Endothelial cell of umbilical vein (primary cell): ENCODE data around the gene OR5B12. TPM values are rescaled to one million over a fixed set of nuclear protein-coding genes. Genes with fewer than 3 reads are reported as not detected.

ENCODE experiments used
- BruUV-seq: library from RNA; stranded (reverse); fragments of 400-500 nt; replicated peaks from 2 replicates; lab custom pipeline; 2021; lab: Mats Ljungman, UMichigan
- CTCF ChIA-PET: fragments of 300-600, 350-600 bp; sonication (Branson Sonifier 250); formaldehyde crosslinking; loops from one replicate; lab custom pipeline; 2021; ENCODE audit warnings: antibody characterized with exemption, inconsistent platforms; lab: Charles Lee
- POLR2A ChIA-PET: fragments of 300-600, 350-600 bp; sonication (Branson Sonifier 250); formaldehyde crosslinking; loops from one replicate; lab custom pipeline; 2021; ENCODE audit warnings: antibody characterized with exemption, inconsistent platforms; lab: Charles Lee
- DNase-seq: peaks from one replicate; pipeline ENCODE4 v3.0.0-alpha.2; 2011; ENCODE audit warnings: low read depth, low spot score
- FAIRE-seq: peaks from 2 replicates; lab custom pipeline; 2011; peaks lifted over from hg19 to GRCh38; lab: Jason Lieb, UNC
- H2AFZ ChIP-seq: 2 replicates; pipeline ENCODE4 v1.6.0; 2012; ENCODE audit warnings: low read depth, low read length, control low read depth, inconsistent platforms
- H3K27ac ChIP-seq: 2 replicates; pipeline ENCODE4 v1.5.1; 2011; ENCODE audit warnings: low read depth, mild to moderate bottlenecking, control low read depth, low read length, moderate library complexity; ENCODE audit not compliant: insufficient read depth
- H3K27me3 ChIP-seq, 2 experiments: 2 replicates each; pipeline versions ENCODE4 v1.6.0 to v1.6.1; 2011; ENCODE audit warnings: low read length in 2 of 2, mixed read lengths in 1 of 2; ENCODE audit not compliant: control insufficient read depth in 2 of 2, insufficient read depth in 2 of 2
- H3K36me3 ChIP-seq, 2 experiments: 2 replicates in 1 of 2; 3 replicates in 1 of 2; pipeline ENCODE4 v1.5.1; 2011; ENCODE audit warnings: low read length in 2 of 2, mild to moderate bottlenecking in 1 of 2, moderate library complexity in 1 of 2; ENCODE audit not compliant: control insufficient read depth in 2 of 2, insufficient read depth in 2 of 2; ENCODE audit errors: extremely low read depth in 1 of 2
- H3K4me1 ChIP-seq: 3 replicates; pipeline ENCODE4 v1.5.1; 2011; ENCODE audit warnings: mild to moderate bottlenecking, low read length; ENCODE audit not compliant: control insufficient read depth, insufficient read depth; ENCODE audit errors: extremely low read depth
- H3K4me2 ChIP-seq: 2 replicates; pipeline ENCODE4 v1.6.1; 2011; ENCODE audit warnings: low read length, control low read depth, mixed read lengths; ENCODE audit not compliant: insufficient read depth
- H3K4me3 ChIP-seq, 3 experiments: fragments of 200-600 bp in 1 of 3; sonication (generic), shearing (Covaris generic) in 1 of 3; replicated peaks in 1 of 3; 2 replicates each; pipeline ENCODE4 v1.5.1; 2011 to 2016; ENCODE audit warnings: control low read depth in 3 of 3, low read length in 3 of 3, mild to moderate bottlenecking in 2 of 3, inconsistent platforms in 1 of 3, low read depth in 1 of 3, moderate library complexity in 1 of 3; ENCODE audit not compliant: insufficient read depth in 1 of 3
- H3K79me2 ChIP-seq: 2 replicates; pipeline ENCODE4 v1.6.0; 2012; ENCODE audit warnings: low read length, inconsistent platforms; ENCODE audit not compliant: control insufficient read depth, insufficient read depth
- H3K9ac ChIP-seq: replicated peaks from 2 replicates; pipeline ENCODE3; 2011; ENCODE audit warnings: low read length, control low read depth; ENCODE audit not compliant: insufficient read depth; ENCODE audit errors: extremely low read depth
- H3K9me1 ChIP-seq: replicated peaks from 3 replicates; pipeline ENCODE4 v1.6.0; 2011; ENCODE audit warnings: mild to moderate bottlenecking, low read length; ENCODE audit not compliant: control insufficient read depth, insufficient read depth; ENCODE audit errors: extremely low read depth
- H3K9me3 ChIP-seq: replicated peaks from 2 replicates; pipeline ENCODE4 v1.5.1; 2012; ENCODE audit warnings: low read length, inconsistent platforms; ENCODE audit not compliant: control insufficient read depth, insufficient read depth
- H4K20me1 ChIP-seq: replicated peaks from 2 replicates; pipeline ENCODE3; 2011; ENCODE audit warnings: mild to moderate bottlenecking, low read length; ENCODE audit not compliant: control insufficient read depth, insufficient read depth; ENCODE audit errors: extremely low read depth
- CTCF ChIP-seq, 2 donors: IDR thresholded peaks; 1 replicate in 1 of 2; 2 replicates in 1 of 2; pipeline ENCODE4 v1.5.1; 2011; ENCODE audit warnings: low read length in 2 of 2, mild to moderate bottlenecking in 2 of 2, moderate library complexity in 2 of 2, control low read depth in 1 of 2, inconsistent platforms in 1 of 2, low read depth in 1 of 2; ENCODE audit not compliant: insufficient read depth in 1 of 2; ENCODE audit errors: extremely low read depth in 1 of 2
- FOS ChIP-seq: IDR thresholded peaks from 2 replicates; pipeline ENCODE4 v1.6.1; 2011; ENCODE audit warnings: mild to moderate bottlenecking, low read length, moderate library complexity, borderline replicate concordance; ENCODE audit not compliant: insufficient read depth
- JUN ChIP-seq: IDR thresholded peaks from 2 replicates; pipeline ENCODE4 v1.6.1; 2011; ENCODE audit warnings: borderline replicate concordance, low read depth; ENCODE audit not compliant: insufficient read length, insufficient read depth
- MAX ChIP-seq: IDR thresholded peaks from 2 replicates; pipeline ENCODE4 v1.6.1; 2011; ENCODE audit not compliant: insufficient read depth, insufficient read length
- POLR2A ChIP-seq: IDR thresholded peaks from 2 replicates; pipeline ENCODE4 v1.6.1; 2012; ENCODE audit warnings: low read depth, mild to moderate bottlenecking, control low read depth, low read length
- POLR2AphosphoS5 ChIP-seq: IDR thresholded peaks from 2 replicates; pipeline ENCODE4 v1.6.1; 2012; ENCODE audit warnings: low read depth, mild to moderate bottlenecking, control low read depth, low read length, moderate library complexity; ENCODE audit not compliant: insufficient read depth
- dilution Hi-C: fragments of 300-500 bp; cut with MboI; formaldehyde crosslinking; loops from one replicate; pipeline ENCODE4 v1.15.0; 2019; ENCODE audit warnings: low sequenced_read_pairs; ENCODE audit not compliant: extremely low pct_ligation_motif_present
- intact Hi-C: fragments of 100-400 bp; cut with micrococcal nuclease; formaldehyde crosslinking; loops from one replicate; pipeline ENCODE4 v1.10.0; 2022
- polyA plus RNA-seq, 4 experiments: library from polyadenylated mRNA; depleted of rRNA in 3 of 4; stranded (reverse) in 3 of 4; unstranded in 1 of 4; fragments of >200 nt; gene quantifications; 2 replicates each; pipeline versions ENCODE4 v1.2.1 to v1.2.3, GENCODE V29; 2011 to 2012; ENCODE audit warnings: missing spikeins in 1 of 4
- total RNA-seq: library from RNA; stranded (reverse); gene quantifications from 2 replicates; pipeline ENCODE4 v1.2.3, GENCODE V29; 2021

OR5B12 gene
- total and polyA plus RNA-seq, 2 donors (not counting 3 experiments of a cell fraction or from before 2014, with no cell fraction given), result not detected

- H3K36me3 ChIP-seq, result no peaks in the 10 kb centered on the region
- no peak overlapping the region for H3K4me3 ChIP-seq
- no peak overlapping the region for H3K27ac ChIP-seq
- CTCF ChIA-PET, result no interaction called here
- no peaks in the 10 kb centered on the region for H3K27me3 ChIP-seq
- no peak overlapping the region for H3K9ac ChIP-seq
- no peak overlapping the region for H3K4me2 ChIP-seq
- H2AFZ ChIP-seq, result no peak overlapping the region
- peaks cover 18% of the 10 kb centered on the region for H3K4me1 ChIP-seq
- H3K9me1 ChIP-seq, result no peaks in the 10 kb centered on the region
- intact Hi-C loops (no loop called here), dilution Hi-C loops (no loop called here)
- no peaks in the 10 kb centered on the region for H4K20me1 ChIP-seq
- no peak for TF ChIP-seq POLR2A
- TF ChIP-seq JUN, result no peak
- no peak for TF ChIP-seq POLR2AphosphoS5
- no peak for TF ChIP-seq FOS
- no peak for TF ChIP-seq CTCF (IDR thresholded peaks at IDR 0.05; ENCODE audit: extremely low read depth in 1 of 2, insufficient read depth in 1 of 2, low read depth in 1 of 2, low read length in 2 of 2)
- TF ChIP-seq MAX, result no peak
- no peak for FAIRE-seq
- no peak for DNase-seq
- POLR2A ChIA-PET, result no interaction called here
- H3K79me2 ChIP-seq, result no peaks in the 10 kb centered on the region
- BruUV-seq, result no TSS peak
- H3K9me3 ChIP-seq, result no peaks in the 10 kb centered on the region
These were observed 46.5 kb downstream of the OR5B12 start for GRCh38 chr11:58395581-58395980.
